ENCODE data around the gene MR1. TPM values are rescaled to one million over a fixed set of nuclear protein-coding genes. Genes with fewer than 3 reads are reported as not detected.

The MR1 gene
- total and polyA plus RNA-seq, 9 of the 15 experiments (the other 6 are each of a cell fraction or from before 2014, with no cell fraction given): 9.7 to 21.7 (median 15.6) TPM

GRCh38 chr1:181090641-181091126 is 56.9 kb downstream of the MR1 start (continued):
- TF ChIP-seq ZNF695 (CRISPR knock-in tag; IDR thresholded peaks at IDR 0.05) (no peak), IRF1 (CRISPR knock-in tag; IDR thresholded peaks at IDR 0.05; ENCODE audit: borderline replicate concordance) (no peak), ZNF408 (CRISPR knock-in tag; IDR thresholded peaks at IDR 0.05; ENCODE audit: low read depth) (no peak), STAT6 (CRISPR knock-in tag; IDR thresholded peaks at IDR 0.05) (no peak), TEAD2 (tag; IDR thresholded peaks at IDR 0.05) (no peak), ARID4B (CRISPR knock-in tag; IDR thresholded peaks at IDR 0.05) (no peak), CBX1 (IDR thresholded peaks at IDR 0.05; ENCODE audit: low read depth) (no peak), KAT8 (IDR thresholded peaks at IDR 0.05; ENCODE audit: low read depth) (no peak), ADNP (tag; IDR thresholded peaks at IDR 0.05) (no peak), HNRNPH1 (optimal IDR thresholded peaks at IDR 0.05; ENCODE audit: low read depth, low read length) (no peak), CCNT2 (IDR thresholded peaks at IDR 0.05; ENCODE audit: borderline replicate concordance, extremely low read depth, insufficient read length, low read depth, low read length) (no peak), THRAP3 (IDR thresholded peaks at IDR 0.05; ENCODE audit: borderline replicate concordance) (no peak), CUX1 (CRISPR knock-in tag; IDR thresholded peaks at IDR 0.05) (no peak), PTTG1 (tag; IDR thresholded peaks at IDR 0.05; ENCODE audit: low read depth) (no peak), ZNF436 (CRISPR knock-in tag; IDR thresholded peaks at IDR 0.05) (no peak)
